Skin of body (tissue), 2 donors: ENCODE results near the gene NFAT5. TPM values are rescaled to one million over a fixed set of nuclear protein-coding genes. Genes with fewer than 3 reads are reported as not detected.
"Not testable (repeated sequence)": the region's sequence is repeated elsewhere in the genome, so short reads cannot be mapped to it uniquely, and the experiment has no call there.

Experiments
- DNase-seq: peaks from one replicate; lab custom pipeline; 2025; lab: John Stamatoyannopoulos, UW
- total RNA-seq: library from RNA; depleted of rRNA; stranded (reverse); fragments of >200 nt; gene quantifications from one replicate; pipeline ENCODE4 v1.2.3, GENCODE V29; 2014

Gene NFAT5
- total RNA-seq, 1 donor from 2014 or later, result 43.1 TPM

DNA sequence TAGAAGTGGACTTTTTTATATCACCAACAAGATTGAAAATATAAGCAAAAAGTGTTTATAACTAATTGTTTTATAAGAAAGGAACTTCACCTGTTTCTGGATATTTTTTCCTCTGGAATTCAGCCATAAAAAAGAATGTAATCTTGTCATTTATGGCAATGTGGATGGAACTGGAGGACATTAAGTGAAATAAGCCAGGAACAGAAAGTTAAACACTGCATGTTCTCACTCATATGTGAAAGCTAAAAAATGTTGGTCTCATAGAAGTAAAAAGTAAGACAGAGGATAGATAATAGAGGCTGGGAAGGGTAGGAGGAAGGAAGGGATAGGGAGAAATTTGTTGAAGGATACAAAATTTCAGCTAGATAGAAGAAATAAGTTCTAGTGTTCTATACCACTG lies 67.6 kb downstream of the NFAT5 start:
- DNase-seq, result no peak

- DNase-seq, result not testable (repeated sequence)
Observed at GRCh38 chr16:69636563-69637146, 70.9 kb downstream of the NFAT5 start.

GRCh38 chr16:69637206-69637865 lies 71.6 kb downstream of the NFAT5 start:
- DNase-seq, result not testable (repeated sequence)

GRCh38 chr16:69643997-69644396 lies 78.2 kb downstream of the NFAT5 start:
- not testable (repeated sequence) for DNase-seq

DNA sequence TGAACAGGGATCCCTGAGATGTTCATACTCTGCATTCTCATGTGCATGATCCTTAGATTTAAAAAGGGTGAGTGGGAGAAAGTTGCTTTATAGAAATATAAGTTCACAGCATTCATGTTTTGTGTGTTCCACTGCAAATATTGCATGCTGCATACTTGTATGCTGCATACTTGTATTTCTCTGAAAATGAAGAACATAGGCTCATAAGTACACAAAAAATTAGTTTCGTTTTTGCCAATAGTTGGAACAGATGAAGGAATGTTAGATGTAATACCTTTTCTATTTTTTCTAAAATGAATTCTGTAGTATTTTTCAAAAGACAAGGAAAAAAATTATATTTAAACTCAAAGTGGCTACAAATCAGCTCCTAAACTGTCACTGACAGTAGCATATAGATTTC lies 79.0 kb downstream of the NFAT5 start:
- DNase-seq, result no peak

DNA sequence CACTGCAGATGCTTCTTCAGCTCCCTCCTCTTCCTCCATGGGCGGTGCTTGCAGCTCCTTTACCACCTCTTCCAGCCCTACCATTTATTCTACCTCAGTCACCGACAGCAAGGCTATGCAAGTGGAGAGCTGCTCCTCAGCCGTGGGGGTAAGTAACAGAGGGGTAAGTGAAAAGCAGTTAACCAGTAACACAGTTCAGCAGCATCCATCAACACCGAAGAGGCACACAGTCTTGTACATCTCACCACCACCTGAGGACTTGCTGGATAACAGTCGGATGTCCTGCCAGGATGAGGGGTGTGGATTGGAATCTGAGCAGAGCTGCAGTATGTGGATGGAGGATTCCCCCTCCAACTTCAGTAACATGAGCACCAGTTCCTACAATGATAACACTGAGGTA lies 81.3 kb downstream of the NFAT5 start:
- no peak for DNase-seq

GRCh38 chr16:69651217-69651616 lies 85.5 kb downstream of the NFAT5 start:
- DNase-seq, result no peak

- no peak for DNase-seq
Observed at GRCh38 chr16:69654280-69654931, 88.6 kb downstream of the NFAT5 start.

GRCh38 chr16:69660166-69660565 lies 94.4 kb downstream of the NFAT5 start:
- no peak for DNase-seq

DNA sequence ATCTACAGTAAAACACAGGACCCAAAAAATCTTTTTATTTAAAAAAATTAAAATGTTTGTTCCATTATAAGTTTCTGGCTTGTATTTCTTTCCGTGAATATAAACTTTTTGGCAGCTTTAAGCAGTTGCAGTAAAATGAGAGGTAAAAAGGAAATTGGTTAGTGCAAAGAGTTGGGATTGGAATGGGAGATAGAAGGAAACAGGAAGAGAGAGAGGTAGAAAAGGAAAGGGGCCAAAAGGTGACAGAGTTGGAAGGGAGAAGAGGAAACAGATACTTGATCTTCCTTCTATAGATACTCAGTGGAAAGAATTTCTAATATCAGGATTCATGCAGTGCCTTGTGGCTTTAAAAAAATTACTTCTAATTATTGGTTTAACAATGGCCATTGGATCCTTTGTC lies 97.1 kb downstream of the NFAT5 start:
- no peak for DNase-seq

GRCh38 chr16:69663846-69664245 lies 98.1 kb downstream of the NFAT5 start:
- DNase-seq, result no peak

DNA sequence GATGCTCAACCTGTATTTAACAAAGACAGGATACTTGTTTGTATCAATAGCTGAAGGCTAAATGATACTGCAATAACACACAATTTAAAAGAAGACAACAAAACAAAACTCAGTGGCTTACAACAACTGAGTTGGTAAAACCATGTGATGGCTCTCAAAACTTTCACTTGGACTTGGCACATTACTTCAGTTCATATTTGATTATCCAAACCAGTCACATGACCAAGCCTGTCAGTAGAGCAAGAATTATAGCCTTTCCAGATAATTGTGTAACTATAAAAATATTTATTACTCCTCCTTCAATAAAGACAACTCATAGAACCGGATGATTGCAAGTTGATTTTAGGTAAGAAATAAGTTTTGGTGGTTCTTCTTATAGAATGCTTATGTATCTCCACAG lies 103.8 kb downstream of the NFAT5 start:
- no peak for DNase-seq

- no peak for DNase-seq
Observed at GRCh38 chr16:69672315-69672997, 106.7 kb downstream of the NFAT5 start.

GRCh38 chr16:69672998-69673713 lies 107.4 kb downstream of the NFAT5 start:
- no peak for DNase-seq

- DNase-seq, result no peak
Observed at GRCh38 chr16:69680358-69680757, 114.6 kb downstream of the NFAT5 start.

GRCh38 chr16:69688589-69688988 lies 122.8 kb downstream of the NFAT5 start:
- DNase-seq, result no peak

- no peak for DNase-seq
Observed at GRCh38 chr16:69691980-69692911, 126.5 kb downstream of the NFAT5 start.

GRCh38 chr16:69693916-69694315 lies 128.2 kb downstream of the NFAT5 start:
- DNase-seq, result no peak

DNA sequence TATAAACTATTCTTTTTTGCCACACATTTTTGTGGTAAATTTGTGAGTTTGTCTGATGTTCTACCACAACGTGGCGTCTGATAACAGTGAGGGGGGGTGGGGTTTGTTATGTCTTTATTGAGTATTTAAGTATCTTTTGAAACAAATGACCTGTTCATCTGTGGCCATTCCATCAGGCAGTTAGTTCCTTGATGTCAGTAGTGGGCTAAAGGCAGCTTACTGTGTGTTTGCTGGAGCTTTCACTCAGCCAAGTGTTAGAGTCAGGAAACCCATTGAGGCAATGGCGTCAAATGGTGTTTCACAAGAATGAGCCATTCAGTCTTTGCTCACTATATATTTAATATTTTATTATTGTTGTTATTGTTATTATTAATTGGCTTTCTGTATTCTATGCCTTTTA lies 132.6 kb downstream of the NFAT5 start:
- DNase-seq, result no peak

DNA sequence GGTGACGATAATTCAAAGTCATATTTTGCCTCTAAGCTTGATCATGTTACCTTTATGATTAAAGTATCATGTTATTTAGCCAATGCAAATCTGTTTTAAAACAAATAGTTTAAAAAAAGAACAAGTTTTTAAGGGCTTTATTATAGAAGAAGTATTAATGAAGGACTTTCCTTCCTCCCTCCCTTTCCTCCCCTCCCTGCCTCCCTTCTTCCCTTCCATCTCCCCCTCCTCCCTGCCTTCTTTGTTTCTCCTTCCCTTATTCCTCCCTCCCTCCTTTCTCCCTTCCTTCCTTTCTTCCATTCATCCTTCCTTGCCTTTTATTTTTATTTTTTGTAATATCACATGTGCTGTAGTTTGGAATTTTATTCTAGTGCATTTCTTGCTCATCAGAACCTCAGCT lies 134.1 kb downstream of the NFAT5 start:
- no peak for DNase-seq

DNA sequence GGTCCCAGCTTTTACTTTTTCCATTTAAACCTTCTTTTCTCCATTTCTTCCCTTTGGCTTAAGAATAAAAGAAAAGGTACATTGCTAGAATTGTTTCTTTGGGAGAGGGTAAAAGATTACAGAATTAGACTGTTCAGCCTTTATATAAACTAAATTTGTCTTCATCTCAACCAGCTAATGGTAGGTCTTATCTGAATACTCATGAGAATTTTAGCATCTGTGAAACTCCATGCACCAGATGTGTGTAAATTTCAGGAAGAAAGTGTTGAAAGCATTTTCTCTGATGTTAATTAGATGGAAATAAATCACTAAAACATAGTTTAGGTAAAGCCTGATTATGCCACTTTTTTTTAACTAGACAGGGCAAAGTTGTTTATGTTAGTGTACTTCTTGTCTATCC lies 135.7 kb downstream of the NFAT5 start:
- DNase-seq, result no peak
